HG02798 (cell line): ENCODE data around the gene NRL.

Source experiments
- ATAC-seq: cut with Tn5 transposase; IDR thresholded peaks from one replicate; pipeline ENCODE4 v1.9.1; 2021; ENCODE audit warnings: mild to moderate bottlenecking; ENCODE audit not compliant: unreplicated experiment, poor library complexity

Gene NRL

DNA sequence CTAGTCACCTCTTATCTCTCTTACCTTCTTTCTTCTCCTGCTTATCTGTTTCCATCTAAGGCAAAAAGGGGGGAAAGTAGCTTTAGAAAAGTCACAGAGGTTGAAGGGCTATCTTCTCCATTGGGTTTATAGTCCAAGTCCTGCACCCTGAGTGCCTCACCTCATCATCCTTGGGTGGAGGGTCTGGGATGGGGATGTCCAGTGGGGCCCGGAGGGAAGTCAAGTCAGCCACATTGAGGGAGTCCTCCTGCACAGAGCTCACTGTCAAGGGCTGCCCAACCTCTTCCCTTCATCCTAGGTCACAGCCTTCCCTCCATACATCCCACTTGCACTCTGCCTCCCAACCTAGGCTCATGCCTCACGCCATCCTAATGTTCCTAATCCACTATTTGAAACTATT is 30.5 kb upstream of the NRL start:
- ATAC-seq, result no peak

GRCh38 chr14:24144451-24144850 is 29.7 kb upstream of the NRL start:
- ATAC-seq, result no peak

DNA sequence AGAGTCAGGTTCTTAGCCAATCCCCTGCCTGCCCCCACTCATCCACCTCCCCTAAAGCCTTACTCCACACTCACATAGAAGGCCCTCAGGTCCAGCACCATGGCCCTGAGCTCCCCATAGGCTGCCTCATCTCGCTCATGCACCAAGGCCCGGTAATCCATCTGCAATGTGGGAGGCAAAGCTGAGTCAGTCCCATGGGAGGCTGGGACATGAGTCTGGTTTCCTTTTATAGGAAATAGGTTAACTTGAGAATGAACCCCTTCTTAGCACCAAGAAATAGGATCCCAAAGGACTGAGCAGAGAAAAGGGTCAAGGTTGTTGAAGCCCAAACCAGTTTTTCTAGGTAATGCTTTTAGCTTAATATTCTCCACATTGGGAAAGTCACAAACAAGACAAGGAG is 28.8 kb upstream of the NRL start:
- no peak for ATAC-seq

DNA sequence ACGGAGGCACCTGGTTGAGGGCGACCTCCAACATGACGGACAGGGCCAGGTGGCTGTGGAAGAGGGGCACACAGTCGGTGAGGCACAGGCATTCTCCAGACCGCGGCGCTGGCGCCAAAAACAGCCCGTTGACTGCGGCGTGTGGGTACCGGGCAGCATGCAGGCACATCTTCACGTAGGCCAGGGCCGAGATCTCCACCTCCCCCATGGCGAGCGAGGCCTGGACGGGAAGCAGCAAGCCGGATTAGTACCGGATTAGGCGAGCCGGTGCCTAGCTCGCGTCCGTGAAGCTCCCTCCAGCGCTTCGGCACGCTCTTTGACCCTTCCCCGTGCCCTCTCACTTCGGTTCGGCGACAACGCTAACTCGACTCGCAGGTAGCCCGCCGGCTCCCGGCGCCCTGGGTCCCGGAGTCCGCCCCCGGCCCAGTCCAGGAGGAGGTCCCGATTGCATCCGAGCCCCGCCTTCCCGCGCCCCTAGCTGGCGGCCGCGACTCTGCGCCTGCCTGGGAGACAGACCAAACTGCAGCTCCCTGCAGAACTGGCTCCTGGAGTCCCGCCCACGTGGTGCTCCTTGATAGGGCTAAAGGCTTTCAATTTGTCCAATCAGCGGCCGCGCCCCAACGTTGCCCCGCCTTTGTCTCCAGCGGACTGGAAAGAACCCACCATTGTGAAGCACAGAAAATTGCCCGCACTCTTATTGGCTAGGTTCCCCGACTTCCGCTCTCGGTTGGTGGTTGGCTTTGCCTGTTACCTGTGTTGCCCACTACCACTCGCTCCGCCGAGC is 26.5 kb upstream of the NRL start, which contains the start of gene EMC9:
TSS of gene EMC9 (minus strand) at position 495 of the 784 bp plus-strand sequence. CDS start at position 208, 287 bp downstream.
- peak; percentile 90 for ATAC-seq

- no peak for ATAC-seq
Observed at GRCh38 chr14:24139272-24139934, 24.7 kb upstream of the NRL start.

DNA sequence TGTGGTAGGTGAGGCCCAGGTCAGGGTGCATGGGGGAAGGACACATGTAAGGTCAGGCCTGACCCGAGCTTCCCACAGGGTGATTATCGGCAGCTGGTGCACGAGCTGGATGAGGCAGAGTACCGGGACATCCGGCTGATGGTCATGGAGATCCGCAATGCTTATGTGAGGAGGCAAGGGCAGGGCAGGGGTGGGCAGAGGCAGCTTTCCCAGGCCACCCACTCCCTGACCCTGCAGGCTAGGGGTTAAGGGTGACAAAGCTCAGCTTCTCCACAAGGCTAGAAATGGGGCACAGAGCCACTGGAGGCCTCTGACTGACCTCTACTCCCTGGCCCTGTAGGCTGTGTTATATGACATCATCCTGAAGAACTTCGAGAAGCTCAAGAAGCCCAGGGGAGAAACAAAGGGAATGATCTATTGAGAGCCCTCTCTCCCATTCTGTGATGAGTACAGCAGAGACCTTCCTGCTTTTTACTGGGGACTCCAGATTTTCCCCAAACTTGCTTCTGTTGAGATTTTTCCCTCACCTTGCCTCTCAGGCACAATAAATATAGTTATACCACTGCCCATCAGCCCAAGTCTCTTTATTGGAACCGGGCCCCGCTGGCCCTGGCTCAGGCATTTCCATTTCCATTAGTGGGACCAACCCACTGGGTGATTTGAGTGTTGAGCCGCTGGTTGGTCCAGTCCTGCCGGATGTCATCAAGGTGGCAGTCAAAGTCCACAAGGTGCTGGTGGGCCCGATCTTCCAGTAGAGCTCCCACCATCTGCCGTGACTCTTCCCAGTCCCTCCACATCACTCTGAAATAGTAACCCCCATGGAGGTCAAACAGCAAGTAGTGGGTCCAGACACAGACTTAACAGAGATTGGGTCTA is 23.9 kb upstream of the NRL start:
- ATAC-seq, result no peak

- no peak for ATAC-seq
Observed at GRCh38 chr14:24137529-24138395, 23.0 kb upstream of the NRL start.

DNA sequence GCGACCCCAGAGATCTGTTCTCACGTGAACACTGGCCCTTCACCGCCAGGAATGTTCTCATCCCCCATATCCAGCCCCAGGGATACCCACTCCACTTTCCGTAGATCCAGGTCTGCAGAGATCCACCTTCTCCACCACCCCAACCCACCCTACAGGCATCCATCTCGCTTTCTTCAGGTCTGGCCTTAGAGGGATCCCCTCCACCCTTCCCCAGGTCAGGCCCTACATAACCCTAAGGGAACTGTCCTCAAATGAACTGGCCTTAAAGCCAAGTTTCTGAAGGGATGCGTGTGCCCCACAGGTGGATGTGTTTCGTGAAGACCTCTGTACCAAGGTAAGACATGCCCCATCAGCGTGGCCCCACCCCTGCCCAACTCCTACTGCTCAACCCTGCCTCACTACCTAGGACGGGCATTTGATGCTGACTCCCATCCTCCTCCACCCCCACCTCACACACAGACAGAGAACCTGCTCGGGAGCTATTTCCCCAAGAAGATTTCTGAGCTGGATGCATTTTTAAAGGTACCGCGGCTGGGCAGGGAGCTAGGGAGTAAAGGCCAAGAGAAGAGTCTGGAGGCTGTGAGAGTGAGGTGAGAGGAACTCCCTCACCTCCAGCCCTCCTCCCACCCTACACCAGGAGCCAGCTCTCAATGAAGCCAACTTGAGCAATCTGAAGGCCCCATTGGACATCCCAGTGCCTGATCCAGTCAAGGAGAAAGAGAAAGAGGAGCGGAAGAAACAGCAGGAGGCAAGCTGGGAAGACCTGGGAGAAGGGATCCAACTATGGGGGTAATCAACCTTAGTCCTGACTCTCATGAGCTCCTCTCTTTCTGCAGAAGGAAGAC is 22.2 kb upstream of the NRL start:
- no peak for ATAC-seq

DNA sequence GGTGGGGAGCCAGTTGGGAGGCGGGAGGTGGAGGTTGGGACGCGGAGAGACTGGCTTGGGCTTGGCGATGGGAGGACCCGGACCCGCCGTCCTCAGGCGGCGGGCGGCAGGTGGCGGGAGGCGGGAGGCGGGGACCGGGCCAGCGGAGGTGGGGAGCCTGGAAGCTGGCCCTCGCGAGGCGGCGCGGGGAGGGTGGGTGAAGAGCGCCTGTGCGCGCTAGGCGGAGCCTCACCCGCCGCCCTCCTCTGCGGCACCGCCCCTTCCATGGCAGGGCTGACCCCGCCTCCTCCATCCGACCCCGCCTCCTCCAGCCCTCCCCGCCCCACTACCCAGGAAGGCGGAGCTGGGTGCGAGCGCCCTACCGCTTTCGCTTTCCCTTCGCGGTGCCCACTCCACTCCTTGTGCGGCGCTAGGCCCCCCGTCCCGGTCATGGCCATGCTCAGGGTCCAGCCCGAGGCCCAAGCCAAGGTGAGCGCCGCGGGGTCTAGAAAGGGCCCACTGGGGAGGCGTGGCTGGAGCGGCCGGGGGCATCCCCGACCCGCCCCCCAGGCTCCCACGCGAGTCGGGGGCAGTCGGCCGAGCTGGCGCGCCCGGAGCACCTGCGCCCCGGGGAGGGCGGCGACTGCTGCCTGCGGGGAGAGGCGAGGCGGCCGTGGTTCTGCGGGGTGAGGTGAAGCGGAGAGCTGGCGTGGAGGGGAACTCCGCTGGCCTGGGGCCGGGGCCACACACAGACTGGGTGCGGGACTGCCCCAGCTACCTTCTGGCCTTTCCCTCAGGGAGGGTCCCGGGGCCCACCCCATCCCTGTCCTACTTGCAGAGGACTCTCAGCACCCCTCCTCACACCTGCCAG is 21.3 kb upstream of the NRL start, which contains the start of gene PSME1:
TSS of gene PSME1 (plus strand) at position 361 of the 850 bp plus-strand sequence. CDS start at position 430, 69 bp downstream.
- peak; percentile 90 for ATAC-seq

DNA sequence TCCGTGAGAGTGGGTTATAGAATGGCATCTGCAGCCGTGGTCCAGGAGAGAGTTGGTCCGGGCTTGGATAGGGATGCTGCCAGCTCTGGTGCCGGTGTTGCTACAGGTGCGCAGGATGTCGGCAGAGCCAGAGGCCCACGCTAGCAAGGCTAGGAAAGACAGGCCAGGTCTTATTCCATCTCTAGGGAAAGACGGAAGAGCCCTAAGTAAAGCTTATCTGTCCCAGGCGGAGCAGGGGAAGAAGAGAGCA is 20.8 kb upstream of the NRL start:
- no peak for ATAC-seq

DNA sequence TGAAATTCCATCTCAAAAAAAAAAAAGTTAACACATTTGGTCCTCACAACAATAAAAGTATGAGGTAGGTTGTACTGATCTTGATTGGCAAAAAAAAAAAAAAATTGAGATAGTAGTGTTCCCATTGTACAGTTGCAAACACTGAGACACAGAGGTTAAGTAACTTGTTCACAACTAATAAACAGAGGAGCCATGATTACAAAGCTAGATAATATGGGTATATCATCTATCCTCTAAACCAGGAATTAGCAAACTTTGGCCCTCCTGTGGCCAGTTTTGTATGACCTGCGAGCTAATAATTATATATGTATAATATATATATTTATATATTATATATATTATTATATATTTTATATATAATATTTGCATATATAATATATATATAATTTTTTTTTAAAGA is 19.0 kb upstream of the NRL start:
- no peak for ATAC-seq

DNA sequence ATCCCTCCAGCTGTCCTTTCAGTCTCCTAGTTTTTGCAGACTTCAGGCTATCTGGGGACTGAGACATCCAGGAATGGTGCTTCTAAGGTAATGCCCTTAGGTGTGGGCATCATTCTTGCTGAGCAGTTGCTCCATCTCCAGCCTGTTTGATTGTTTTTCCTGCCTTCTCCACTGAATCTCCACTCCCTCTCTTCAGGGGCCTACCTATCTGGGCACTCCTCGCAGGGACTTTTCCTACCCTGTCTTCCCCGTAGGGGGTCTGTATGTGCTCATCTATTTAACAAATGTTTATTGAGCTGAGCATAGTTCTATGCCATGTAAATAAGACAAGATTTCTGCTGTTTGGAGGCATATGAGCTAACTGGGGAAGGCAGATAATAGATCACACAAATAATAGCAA is 18.2 kb upstream of the NRL start:
- no peak for ATAC-seq

DNA sequence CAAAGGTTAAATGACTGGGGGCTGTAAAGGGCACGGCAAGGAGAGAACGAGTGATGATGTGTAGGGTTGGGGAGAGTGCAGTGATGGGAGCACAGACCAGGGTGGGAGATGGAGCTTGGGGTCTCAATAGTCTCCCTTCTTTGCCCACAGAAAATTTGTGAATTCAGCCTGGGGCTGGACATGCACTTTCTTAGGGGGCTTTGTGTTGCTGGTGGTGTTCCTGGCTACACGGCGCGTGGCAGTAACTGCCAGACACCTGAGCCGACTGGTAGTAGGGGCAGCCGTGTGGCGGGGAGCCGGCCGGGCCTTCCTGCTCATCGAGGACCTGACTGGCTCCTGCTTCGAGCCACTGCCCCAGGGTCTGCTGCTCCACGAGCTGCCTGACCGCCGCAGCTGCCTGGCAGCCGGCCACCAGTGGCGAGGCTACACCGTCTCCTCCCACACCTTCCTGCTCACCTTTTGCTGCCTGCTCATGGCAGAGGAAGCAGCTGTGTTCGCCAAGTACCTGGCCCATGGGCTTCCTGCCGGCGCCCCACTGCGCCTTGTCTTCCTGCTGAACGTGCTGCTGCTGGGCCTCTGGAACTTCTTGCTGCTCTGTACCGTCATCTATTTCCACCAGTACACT is 17.4 kb upstream of the NRL start:
- no peak for ATAC-seq

GRCh38 chr14:24131549-24131966 is 16.8 kb upstream of the NRL start:
- ATAC-seq, result no peak

GRCh38 chr14:24130717-24131548 is 16.2 kb upstream of the NRL start:
- no peak for ATAC-seq

GRCh38 chr14:24130380-24130716 is 15.6 kb upstream of the NRL start, which contains the start of gene FITM1:
Gene FITM1 (plus strand): TSS chr14:24130659. CDS start chr14:24131564, 905 bp downstream.
- no peak for ATAC-seq

GRCh38 chr14:24129410-24129998 is 14.8 kb upstream of the NRL start:
- ATAC-seq, result no peak
